Stimulated activated CD4-positive, alpha-beta T cell treated with anti-CD3 and anti-CD28 coated beads, TNF-alpha, amount 100 ng/mL, for 4 hours (primary cell): ENCODE measurements around the gene TSPY10.
"Not testable (repeated sequence)": the region's sequence is repeated elsewhere in the genome, so short reads cannot be mapped to it uniquely, and the experiment has no call there.

Experiments used
- DNase-seq, 3 experiments: peaks; one replicate each; pipeline ENCODE4 v3.0.0-alpha.2; 2020; ENCODE audit warnings: low read depth in 3 of 3

The TSPY10 gene

GRCh38 chrY:9527580-9527979 lies at the start of gene TSPY10:
Gene TSPY10 (plus strand): TSS chrY:9527880. CDS start chrY:9527926, 46 bp downstream.
- DNase-seq, result not testable (repeated sequence)

- DNase-seq, result not testable (repeated sequence)
Observed at GRCh38 chrY:9486967-9487366, 40.7 kb upstream of the TSPY10 start, which contains the start of gene TSPY9. Gene TSPY9 (plus strand): TSS chrY:9487267. CDS start chrY:9487313, 46 bp downstream.

DNA sequence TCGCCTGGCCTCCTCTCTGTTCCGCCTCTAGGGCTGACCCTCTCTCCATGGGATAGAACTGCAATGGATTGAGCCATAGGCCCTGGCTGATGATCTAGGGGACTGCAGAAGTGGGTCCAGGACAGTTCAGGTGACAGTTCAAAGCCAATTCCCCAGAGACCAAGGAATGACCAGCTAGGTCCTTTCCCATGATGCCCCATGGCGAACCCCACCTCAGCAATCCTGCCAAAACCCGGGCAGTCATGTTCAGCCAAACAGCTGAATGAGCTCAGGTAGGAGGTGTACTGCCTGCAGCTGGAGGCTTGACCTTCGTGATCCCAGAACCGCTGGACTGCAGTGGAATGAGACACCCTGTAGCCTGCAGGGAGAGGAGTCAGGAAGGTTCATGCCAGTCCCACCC lies 23.3 kb upstream of the TSPY10 start:
- not testable (repeated sequence) for DNase-seq

DNA sequence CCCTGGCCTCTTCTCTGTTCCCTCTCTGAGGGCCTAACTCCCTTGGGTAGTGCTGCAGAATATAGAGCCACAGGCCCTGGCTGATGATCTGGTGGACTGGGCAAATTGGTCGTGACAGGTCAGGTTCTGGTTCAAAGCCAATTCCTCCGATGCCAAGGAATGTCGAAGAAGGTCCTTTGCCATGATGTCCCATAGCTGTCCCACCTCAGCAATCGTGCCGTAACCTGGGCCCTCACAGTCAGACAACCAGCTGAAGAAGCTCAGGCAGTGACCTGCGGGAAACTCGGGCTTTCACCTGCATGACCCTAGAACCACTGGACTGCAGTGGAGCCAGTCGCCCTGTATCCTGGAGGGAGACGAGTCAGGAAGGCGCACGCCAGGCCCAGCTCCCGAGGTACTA lies 11.4 kb upstream of the TSPY10 start:
- not testable (repeated sequence) for DNase-seq
